Tibial nerve (tissue), 4 donors: ENCODE results near the gene TLE1.

Experiments used
- EP300 ChIP-seq, 2 donors: sonication (generic); formaldehyde crosslinking; IDR thresholded peaks; one replicate each; pipeline ENCODE4 v1.6.1; 2017; ENCODE audit warnings: antibody characterized with exemption in 2 of 2, mild to moderate bottlenecking in 1 of 2
- POLR2A ChIP-seq, 2 donors: fragments of 450-650 bp; IDR thresholded peaks; one replicate each; pipeline ENCODE4 v1.6.1; 2017; ENCODE audit warnings: antibody characterized with exemption in 2 of 2, mild to moderate bottlenecking in 2 of 2, moderate library complexity in 2 of 2
- TF ChIP-seq, protein P1 (sequence below), 5 experiments: fragments of 200-600 bp in 3 of 5; fragments of 450-650 bp in 2 of 5; sonication (generic) in 3 of 5; IDR thresholded peaks; one replicate each; pipeline ENCODE4 v1.5.1; 2016 to 2019; ENCODE audit warnings: antibody characterized with exemption in 5 of 5, mild to moderate bottlenecking in 3 of 5, moderate library complexity in 2 of 5

DNA sequence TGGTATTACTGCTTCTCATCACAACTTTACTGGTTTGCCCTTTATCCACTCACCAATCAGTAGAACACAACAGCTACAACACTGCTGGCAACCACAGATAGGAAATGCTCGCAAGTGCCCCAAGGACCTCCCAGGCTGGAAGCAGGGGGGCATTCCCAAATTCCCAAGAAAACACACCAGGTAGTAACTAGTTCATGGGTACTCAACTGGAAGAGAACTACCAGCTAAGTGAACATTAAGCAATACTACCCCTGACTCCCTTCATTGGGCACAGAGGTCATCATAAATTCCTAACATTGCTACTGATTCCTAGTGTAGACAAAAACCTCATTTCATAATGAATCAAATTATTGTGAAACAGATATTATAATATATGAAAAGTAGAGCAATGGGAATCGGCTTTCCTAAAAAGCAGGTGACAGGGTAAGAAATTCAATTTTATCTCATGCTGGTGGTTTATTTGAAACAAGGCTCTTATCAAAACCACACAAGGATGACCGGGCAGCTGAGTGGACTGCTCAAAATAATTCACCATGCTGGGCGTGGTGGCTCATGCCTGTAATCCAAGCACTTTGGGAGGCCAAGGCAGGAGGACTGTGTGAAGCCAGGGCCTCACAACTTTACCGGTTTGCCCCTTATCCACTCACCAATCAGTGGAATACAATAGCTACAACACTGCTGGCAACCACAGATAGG lies 81.6 kb downstream of the TLE1 start:
- TF ChIP-seq POLR2A (IDR thresholded peaks at IDR 0.05) (no peak), EP300 (IDR thresholded peaks at IDR 0.05) (no peak)
- TF ChIP-seq, protein P1, sequence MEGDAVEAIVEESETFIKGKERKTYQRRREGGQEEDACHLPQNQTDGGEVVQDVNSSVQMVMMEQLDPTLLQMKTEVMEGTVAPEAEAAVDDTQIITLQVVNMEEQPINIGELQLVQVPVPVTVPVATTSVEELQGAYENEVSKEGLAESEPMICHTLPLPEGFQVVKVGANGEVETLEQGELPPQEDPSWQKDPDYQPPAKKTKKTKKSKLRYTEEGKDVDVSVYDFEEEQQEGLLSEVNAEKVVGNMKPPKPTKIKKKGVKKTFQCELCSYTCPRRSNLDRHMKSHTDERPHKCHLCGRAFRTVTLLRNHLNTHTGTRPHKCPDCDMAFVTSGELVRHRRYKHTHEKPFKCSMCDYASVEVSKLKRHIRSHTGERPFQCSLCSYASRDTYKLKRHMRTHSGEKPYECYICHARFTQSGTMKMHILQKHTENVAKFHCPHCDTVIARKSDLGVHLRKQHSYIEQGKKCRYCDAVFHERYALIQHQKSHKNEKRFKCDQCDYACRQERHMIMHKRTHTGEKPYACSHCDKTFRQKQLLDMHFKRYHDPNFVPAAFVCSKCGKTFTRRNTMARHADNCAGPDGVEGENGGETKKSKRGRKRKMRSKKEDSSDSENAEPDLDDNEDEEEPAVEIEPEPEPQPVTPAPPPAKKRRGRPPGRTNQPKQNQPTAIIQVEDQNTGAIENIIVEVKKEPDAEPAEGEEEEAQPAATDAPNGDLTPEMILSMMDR (IDR thresholded peaks at IDR 0.05), result no peak
